K562 (cell line): ENCODE results near the gene STIM1. TPM values are rescaled to one million over a fixed set of nuclear protein-coding genes. Genes with fewer than 3 reads are reported as not detected.

Source experiments
- CCNT2 ChIP-seq: IDR thresholded peaks from 2 replicates; pipeline ENCODE4 v1.6.1; 2011; ENCODE audit warnings: borderline replicate concordance, low read depth, mild to moderate bottlenecking, moderate library complexity, mixed read lengths, low read length; ENCODE audit not compliant: insufficient read length; ENCODE audit errors: extremely low read depth
- SMC3 ChIP-seq: conservative IDR thresholded peaks from 2 replicates; pipeline ENCODE4 v1.6.1; 2011; ENCODE audit warnings: low read depth, low read length, improper control_type of control experiment; ENCODE audit not compliant: insufficient read depth
- ZNF384 ChIP-seq: IDR thresholded peaks from 2 replicates; pipeline ENCODE4 v1.6.1; 2012; ENCODE audit warnings: low read depth, low read length, improper control_type of control experiment
- polyA plus RNA-seq, 8 experiments: library from polyadenylated mRNA; depleted of rRNA in 4 of 8; stranded (reverse) in 5 of 8; unstranded in 3 of 8; fragments of >200 nt; fragmentation: Nextera tagmentation in 2 of 8; fragmentation: Illumina TruSeq in 1 of 8; extraction: Ambion mirVana in 2 of 8; extraction: Trizol in 1 of 8; gene quantifications; 2 replicates each; pipeline versions ENCODE4 v1.2.1 to v1.2.3, GENCODE V29; 2011 to 2014; ENCODE audit warnings: inconsistent platforms in 1 of 8, missing spikeins in 1 of 8
- total RNA-seq, 7 experiments: library from RNA; depleted of rRNA in 6 of 7; stranded (reverse); fragments of >200 nt in 6 of 7; fragmentation: Illumina TruSeq in 2 of 7; extraction: Trizol in 2 of 7; gene quantifications; 2 replicates each; pipeline versions ENCODE4 v1.2.1 to v1.2.3, GENCODE V29; 2011 to 2021; ENCODE audit warnings: low replicate concordance in 1 of 7
- TF ChIP-seq, protein P1 (sequence below): fragments of 450-650 bp; formaldehyde crosslinking; IDR thresholded peaks from 2 replicates; pipeline ENCODE4 v1.4.0; 2020; ENCODE audit warnings: mild to moderate bottlenecking, moderate library complexity
- TF ChIP-seq, protein P2 (sequence below), 2 experiments: fragments of 450-650 bp; formaldehyde crosslinking in 1 of 2; IDR thresholded peaks; 2 replicates each; pipeline versions ENCODE4 v1.4.0 to v1.6.1; 2014 to 2020; ENCODE audit warnings: mild to moderate bottlenecking in 2 of 2, borderline replicate concordance in 1 of 2, low read depth in 1 of 2
- TF ChIP-seq, protein P3 (sequence below): sonication (generic); formaldehyde crosslinking; IDR thresholded peaks from 2 replicates; pipeline ENCODE4 v1.8.0; 2023; ENCODE audit warnings: mild to moderate bottlenecking, missing genetic modification reagents
- TF ChIP-seq, protein P4 (sequence below): sonication (generic); formaldehyde crosslinking; IDR thresholded peaks from 2 replicates; pipeline ENCODE4 v1.4.0; 2020; ENCODE audit warnings: mild to moderate bottlenecking, missing genetic modification reagents

The STIM1 gene
- total and polyA plus RNA-seq, 9 of the 15 experiments (the other 6 are each of a cell fraction or from before 2014, with no cell fraction given), result 7.7 to 50.5 (median 22.5) TPM

DNA sequence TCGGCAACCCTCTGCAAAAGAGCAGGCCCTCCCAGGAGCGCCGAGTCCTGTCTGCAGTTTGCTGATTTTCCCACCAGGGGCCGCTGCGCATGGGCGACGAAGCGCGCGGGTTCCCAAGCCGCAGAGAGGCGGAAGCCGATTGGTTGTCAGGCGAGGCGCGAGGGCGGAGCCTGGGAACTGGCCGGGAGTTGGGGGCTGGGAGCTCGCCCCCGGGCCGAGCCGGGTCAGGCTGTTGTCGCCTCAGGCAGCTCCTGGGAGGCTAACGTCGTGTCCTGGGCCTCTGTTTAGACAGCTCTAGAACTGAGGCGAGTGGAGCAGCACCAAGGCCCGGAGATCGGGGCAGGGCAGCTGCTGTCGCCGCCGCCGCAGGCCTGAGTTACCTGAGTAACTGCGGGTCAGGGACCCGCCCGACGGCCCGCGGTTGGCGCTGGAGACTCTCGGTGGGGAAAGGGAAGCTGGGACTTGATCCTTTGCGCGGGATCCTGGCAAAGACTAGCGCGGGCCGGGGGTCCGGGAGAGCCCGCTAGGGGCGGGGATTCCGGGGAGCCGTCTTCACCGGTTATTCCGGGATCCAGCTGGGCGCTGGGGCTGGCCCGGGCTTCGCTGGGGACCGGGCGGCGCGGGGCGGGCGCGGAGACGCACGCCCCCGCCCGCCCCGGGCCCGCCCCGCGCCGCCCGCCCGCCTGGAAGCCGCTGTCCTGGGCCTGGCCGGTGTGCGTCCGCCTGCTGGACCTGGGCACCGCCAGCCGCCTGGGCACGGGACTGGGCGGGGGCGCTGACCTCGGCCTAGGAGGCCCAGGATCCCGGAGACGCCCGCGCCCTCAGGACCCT is at the start of gene STIM1 (continued):
- TF ChIP-seq, protein P1, sequence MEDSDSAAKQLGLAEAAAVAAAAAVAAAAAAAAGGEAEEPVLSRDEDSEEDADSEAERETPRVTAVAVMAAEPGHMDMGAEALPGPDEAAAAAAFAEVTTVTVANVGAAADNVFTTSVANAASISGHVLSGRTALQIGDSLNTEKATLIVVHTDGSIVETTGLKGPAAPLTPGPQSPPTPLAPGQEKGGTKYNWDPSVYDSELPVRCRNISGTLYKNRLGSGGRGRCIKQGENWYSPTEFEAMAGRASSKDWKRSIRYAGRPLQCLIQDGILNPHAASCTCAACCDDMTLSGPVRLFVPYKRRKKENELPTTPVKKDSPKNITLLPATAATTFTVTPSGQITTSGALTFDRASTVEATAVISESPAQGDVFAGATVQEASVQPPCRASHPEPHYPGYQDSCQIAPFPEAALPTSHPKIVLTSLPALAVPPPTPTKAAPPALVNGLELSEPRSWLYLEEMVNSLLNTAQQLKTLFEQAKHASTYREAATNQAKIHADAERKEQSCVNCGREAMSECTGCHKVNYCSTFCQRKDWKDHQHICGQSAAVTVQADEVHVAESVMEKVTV (CRISPR knock-in tag), result peak; percentile 80
- TF ChIP-seq CCNT2 (peak; percentile 65), ZNF384 (no peak), SMC3 (peak; percentile 89)
- TF ChIP-seq, protein P2, sequence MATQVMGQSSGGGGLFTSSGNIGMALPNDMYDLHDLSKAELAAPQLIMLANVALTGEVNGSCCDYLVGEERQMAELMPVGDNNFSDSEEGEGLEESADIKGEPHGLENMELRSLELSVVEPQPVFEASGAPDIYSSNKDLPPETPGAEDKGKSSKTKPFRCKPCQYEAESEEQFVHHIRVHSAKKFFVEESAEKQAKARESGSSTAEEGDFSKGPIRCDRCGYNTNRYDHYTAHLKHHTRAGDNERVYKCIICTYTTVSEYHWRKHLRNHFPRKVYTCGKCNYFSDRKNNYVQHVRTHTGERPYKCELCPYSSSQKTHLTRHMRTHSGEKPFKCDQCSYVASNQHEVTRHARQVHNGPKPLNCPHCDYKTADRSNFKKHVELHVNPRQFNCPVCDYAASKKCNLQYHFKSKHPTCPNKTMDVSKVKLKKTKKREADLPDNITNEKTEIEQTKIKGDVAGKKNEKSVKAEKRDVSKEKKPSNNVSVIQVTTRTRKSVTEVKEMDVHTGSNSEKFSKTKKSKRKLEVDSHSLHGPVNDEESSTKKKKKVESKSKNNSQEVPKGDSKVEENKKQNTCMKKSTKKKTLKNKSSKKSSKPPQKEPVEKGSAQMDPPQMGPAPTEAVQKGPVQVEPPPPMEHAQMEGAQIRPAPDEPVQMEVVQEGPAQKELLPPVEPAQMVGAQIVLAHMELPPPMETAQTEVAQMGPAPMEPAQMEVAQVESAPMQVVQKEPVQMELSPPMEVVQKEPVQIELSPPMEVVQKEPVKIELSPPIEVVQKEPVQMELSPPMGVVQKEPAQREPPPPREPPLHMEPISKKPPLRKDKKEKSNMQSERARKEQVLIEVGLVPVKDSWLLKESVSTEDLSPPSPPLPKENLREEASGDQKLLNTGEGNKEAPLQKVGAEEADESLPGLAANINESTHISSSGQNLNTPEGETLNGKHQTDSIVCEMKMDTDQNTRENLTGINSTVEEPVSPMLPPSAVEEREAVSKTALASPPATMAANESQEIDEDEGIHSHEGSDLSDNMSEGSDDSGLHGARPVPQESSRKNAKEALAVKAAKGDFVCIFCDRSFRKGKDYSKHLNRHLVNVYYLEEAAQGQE (IDR thresholded peaks at IDR 0.05; ENCODE audit: borderline replicate concordance), result peak; percentile 88
- TF ChIP-seq, protein P2 (CRISPR knock-in tag; IDR thresholded peaks at IDR 0.05; ENCODE audit: low read depth), result no peak
- TF ChIP-seq, protein P3, sequence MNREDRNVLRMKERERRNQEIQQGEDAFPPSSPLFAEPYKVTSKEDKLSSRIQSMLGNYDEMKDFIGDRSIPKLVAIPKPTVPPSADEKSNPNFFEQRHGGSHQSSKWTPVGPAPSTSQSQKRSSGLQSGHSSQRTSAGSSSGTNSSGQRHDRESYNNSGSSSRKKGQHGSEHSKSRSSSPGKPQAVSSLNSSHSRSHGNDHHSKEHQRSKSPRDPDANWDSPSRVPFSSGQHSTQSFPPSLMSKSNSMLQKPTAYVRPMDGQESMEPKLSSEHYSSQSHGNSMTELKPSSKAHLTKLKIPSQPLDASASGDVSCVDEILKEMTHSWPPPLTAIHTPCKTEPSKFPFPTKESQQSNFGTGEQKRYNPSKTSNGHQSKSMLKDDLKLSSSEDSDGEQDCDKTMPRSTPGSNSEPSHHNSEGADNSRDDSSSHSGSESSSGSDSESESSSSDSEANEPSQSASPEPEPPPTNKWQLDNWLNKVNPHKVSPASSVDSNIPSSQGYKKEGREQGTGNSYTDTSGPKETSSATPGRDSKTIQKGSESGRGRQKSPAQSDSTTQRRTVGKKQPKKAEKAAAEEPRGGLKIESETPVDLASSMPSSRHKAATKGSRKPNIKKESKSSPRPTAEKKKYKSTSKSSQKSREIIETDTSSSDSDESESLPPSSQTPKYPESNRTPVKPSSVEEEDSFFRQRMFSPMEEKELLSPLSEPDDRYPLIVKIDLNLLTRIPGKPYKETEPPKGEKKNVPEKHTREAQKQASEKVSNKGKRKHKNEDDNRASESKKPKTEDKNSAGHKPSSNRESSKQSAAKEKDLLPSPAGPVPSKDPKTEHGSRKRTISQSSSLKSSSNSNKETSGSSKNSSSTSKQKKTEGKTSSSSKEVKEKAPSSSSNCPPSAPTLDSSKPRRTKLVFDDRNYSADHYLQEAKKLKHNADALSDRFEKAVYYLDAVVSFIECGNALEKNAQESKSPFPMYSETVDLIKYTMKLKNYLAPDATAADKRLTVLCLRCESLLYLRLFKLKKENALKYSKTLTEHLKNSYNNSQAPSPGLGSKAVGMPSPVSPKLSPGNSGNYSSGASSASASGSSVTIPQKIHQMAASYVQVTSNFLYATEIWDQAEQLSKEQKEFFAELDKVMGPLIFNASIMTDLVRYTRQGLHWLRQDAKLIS (CRISPR knock-in tag), result no peak
- TF ChIP-seq, protein P4, sequence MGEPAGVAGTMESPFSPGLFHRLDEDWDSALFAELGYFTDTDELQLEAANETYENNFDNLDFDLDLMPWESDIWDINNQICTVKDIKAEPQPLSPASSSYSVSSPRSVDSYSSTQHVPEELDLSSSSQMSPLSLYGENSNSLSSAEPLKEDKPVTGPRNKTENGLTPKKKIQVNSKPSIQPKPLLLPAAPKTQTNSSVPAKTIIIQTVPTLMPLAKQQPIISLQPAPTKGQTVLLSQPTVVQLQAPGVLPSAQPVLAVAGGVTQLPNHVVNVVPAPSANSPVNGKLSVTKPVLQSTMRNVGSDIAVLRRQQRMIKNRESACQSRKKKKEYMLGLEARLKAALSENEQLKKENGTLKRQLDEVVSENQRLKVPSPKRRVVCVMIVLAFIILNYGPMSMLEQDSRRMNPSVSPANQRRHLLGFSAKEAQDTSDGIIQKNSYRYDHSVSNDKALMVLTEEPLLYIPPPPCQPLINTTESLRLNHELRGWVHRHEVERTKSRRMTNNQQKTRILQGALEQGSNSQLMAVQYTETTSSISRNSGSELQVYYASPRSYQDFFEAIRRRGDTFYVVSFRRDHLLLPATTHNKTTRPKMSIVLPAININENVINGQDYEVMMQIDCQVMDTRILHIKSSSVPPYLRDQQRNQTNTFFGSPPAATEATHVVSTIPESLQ (CRISPR knock-in tag), result no peak
